Measurements from ENCODE around the gene TTLL11. TPM values are rescaled to one million over a fixed set of nuclear protein-coding genes. Genes with fewer than 3 reads are reported as not detected.

Gene TTLL11
- total and polyA plus RNA-seq, 4 donors = 3.6 to 7.8 (median 5.9) TPM

DNA sequence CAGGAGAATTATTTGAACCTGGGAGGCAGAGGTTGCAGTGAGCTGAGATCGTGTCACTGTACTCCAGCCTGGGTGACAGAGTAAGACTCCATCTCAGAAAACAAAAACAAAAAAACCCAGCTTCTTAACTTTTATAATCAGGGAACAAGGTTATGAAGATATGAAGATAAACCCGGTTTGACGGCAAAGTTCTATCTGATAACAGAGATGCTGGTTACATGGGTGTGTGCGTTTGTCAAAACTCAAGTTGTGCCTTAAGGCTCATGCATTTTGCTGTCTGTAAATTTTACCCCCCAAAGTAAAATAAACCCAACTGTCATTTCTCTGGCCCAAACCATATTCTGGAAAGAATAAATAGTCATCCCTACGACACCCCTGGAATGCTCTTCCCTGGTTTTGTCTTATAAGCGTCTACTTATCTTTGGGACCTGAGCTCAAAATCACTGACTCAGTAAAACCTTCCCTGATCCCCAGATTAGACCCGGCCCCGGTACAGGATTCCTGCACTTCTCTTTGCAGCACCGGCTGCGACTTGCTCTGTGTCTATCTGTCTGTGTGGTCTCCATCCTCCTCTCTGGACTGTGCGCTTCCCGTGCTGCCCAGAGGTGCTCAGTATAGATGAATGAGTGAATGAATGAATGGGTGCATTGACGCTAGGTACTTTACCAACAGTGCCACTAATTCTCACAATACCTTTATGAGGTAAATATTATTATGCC is 269.5 kb downstream of the TTLL11 start:
- Histone ChIP-seq H3K4me3 (no peak overlapping the region), H3K4me1 (ENCODE audit: control insufficient read depth in 5 of 5, insufficient read depth in 5 of 5, low read length in 5 of 5) (peaks cover 0 to 16% (median 6%) of the 10 kb centered on the region in 5 donors), H3K27ac (ENCODE audit: low read depth in 1 of 2, low read length in 1 of 2) (no peak overlapping the region), H3K9ac (ENCODE audit: insufficient read depth in 1 of 2, low read length in 2 of 2) (no peak overlapping the region), H3K36me3 (ENCODE audit: control insufficient read depth in 4 of 4, insufficient read depth in 4 of 4, low read length in 4 of 4) (peaks cover 0 to 2% (median 0%) of the 10 kb centered on the region in 4 donors), H3K9me3 (ENCODE audit: control insufficient read depth in 4 of 4, insufficient read depth in 3 of 4, low read length in 3 of 4) (no peaks in the 10 kb centered on the region), H3K27me3 (ENCODE audit: control insufficient read depth in 3 of 3, insufficient read depth in 3 of 3, low read length in 2 of 3) (no peaks in the 10 kb centered on the region)
- WGBS, 2 donors = 96 to 99% methylated on average over 13 of the region's 13 CpGs
- no peak for ATAC-seq (ENCODE audit: insufficient read depth, low FRiP score)
- TF ChIP-seq, protein P1, sequence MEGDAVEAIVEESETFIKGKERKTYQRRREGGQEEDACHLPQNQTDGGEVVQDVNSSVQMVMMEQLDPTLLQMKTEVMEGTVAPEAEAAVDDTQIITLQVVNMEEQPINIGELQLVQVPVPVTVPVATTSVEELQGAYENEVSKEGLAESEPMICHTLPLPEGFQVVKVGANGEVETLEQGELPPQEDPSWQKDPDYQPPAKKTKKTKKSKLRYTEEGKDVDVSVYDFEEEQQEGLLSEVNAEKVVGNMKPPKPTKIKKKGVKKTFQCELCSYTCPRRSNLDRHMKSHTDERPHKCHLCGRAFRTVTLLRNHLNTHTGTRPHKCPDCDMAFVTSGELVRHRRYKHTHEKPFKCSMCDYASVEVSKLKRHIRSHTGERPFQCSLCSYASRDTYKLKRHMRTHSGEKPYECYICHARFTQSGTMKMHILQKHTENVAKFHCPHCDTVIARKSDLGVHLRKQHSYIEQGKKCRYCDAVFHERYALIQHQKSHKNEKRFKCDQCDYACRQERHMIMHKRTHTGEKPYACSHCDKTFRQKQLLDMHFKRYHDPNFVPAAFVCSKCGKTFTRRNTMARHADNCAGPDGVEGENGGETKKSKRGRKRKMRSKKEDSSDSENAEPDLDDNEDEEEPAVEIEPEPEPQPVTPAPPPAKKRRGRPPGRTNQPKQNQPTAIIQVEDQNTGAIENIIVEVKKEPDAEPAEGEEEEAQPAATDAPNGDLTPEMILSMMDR (IDR thresholded peaks at IDR 0.05; ENCODE audit: control extremely low read depth, extremely low read depth) = no peak
- DNase-seq = no peak

DNA sequence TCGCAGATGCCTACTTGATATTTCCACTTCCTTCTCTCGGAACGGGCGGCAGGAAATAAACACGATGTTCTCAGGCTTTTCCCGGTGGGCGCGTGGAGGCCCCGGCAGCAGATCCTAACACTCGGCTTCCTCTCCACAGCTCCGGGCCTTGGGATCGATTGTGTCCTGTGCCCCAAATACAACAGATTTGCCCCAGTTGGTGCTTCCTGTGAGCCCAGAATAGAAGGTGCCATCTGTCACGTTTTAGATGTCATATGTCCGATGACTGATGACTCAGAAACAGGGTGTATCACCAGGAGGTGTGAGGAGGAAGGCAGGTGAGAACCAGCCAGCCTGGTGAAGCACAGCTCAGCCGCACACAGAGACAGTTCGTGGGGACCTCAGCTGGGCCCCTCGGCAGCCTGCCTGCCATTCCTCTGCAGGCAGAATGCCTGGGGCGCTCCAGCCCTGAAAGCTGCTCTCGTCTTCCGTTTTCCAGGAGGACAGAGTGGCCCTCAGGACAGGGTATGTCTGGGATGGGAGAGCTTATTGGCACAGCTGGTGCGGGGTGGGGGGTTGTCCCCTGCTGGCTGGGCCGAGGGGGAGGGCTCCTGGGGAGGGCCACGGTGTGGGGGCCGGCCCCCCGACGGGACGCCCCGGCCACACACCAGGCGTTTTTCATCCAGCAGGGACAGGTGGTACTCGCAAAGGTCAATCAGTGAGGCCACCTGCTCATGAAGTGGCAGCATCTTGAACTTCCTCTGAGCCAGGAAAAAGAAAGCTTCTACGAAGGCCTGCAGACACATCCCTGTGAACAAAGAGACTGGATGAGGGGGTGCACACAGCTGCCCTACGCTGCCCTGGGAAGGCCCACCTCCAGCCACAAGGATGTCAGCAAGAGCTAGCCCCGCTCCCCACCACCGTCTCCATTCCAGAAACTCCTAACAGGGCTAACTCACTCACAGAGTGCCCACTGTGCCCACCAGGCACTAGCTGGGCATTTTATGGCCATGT is 270.7 kb downstream of the TTLL11 start:
- TF ChIP-seq, protein P1 (IDR thresholded peaks at IDR 0.05; ENCODE audit: control extremely low read depth, extremely low read depth) = no peak
- Histone ChIP-seq H3K36me3 (ENCODE audit: control insufficient read depth in 4 of 4, insufficient read depth in 4 of 4, low read length in 4 of 4) (peaks cover 0 to 2% (median 0%) of the 10 kb centered on the region in 4 donors), H3K4me1 (ENCODE audit: control insufficient read depth in 5 of 5, insufficient read depth in 5 of 5, low read length in 5 of 5) (peaks cover 0 to 16% (median 6%) of the 10 kb centered on the region in 5 donors), H3K27ac (ENCODE audit: low read depth in 1 of 2, low read length in 1 of 2) (no peak overlapping the region), H3K9me3 (ENCODE audit: control insufficient read depth in 4 of 4, insufficient read depth in 3 of 4, low read length in 3 of 4) (no peaks in the 10 kb centered on the region), H3K4me3 (no peak overlapping the region), H3K9ac (ENCODE audit: insufficient read depth in 1 of 2, low read length in 2 of 2) (no peak overlapping the region), H3K27me3 (ENCODE audit: control insufficient read depth in 3 of 3, insufficient read depth in 3 of 3, low read length in 2 of 3) (no peaks in the 10 kb centered on the region)
- WGBS, 2 donors = 79 to 83% methylated on average over 34 of the region's 34 CpGs
- no peak for DNase-seq
- ATAC-seq (ENCODE audit: insufficient read depth, low FRiP score) = no peak

DNA sequence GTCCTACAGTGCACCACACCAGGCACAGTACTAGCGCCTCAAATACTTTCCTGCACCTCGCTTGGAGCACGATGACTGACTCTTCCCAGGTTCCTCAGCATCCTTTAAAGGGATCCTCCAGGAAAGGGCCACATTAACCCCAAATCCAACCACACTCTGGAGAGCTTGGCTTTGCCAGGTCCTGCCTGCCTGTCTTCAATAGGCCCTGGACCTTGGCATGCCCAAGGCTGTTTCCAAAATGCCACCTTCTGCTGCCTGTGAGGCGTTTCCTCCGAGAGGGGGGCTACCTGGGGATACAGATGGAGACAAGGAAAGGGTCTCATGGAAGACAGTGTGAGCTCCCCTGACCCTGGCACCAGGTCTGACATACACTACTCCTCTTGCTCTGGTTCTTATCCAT is 271.8 kb downstream of the TTLL11 start:
- H3K4me3 ChIP-seq = no peak overlapping the region
- WGBS, 2 donors = 95 to 97% methylated on average over 5 of the region's 5 CpGs
- TF ChIP-seq, protein P1 (IDR thresholded peaks at IDR 0.05; ENCODE audit: control extremely low read depth, extremely low read depth) = no peak
- peaks cover 0 to 4% (median 0%) of the 10 kb centered on the region in 3 donors for H3K27me3 ChIP-seq (ENCODE audit: control insufficient read depth in 3 of 3, insufficient read depth in 3 of 3, low read length in 2 of 3)
- peaks cover 0 to 2% (median 0%) of the 10 kb centered on the region in 4 donors for H3K36me3 ChIP-seq (ENCODE audit: control insufficient read depth in 4 of 4, insufficient read depth in 4 of 4, low read length in 4 of 4)
- no peak overlapping the region for H3K27ac ChIP-seq (ENCODE audit: low read depth in 1 of 2, low read length in 1 of 2)
- no peak overlapping the region for H3K9ac ChIP-seq (ENCODE audit: insufficient read depth in 1 of 2, low read length in 2 of 2)
- H3K9me3 ChIP-seq (ENCODE audit: control insufficient read depth in 4 of 4, insufficient read depth in 3 of 4, low read length in 3 of 4) = no peaks in the 10 kb centered on the region
- ATAC-seq (ENCODE audit: insufficient read depth, low FRiP score) (no peak), DNase-seq (no peak)
- H3K4me1 ChIP-seq (ENCODE audit: control insufficient read depth in 5 of 5, insufficient read depth in 5 of 5, low read length in 5 of 5) = peaks cover 0 to 16% (median 6%) of the 10 kb centered on the region in 5 donors
